NCI-H2227 (cell line): ENCODE data around the gene CLIP3.

Experiments
- DNase-seq: peaks from one replicate; lab custom pipeline; 2025; ENCODE audit not compliant: unreplicated experiment; lab: John Stamatoyannopoulos, UW

CLIP3 gene

DNA sequence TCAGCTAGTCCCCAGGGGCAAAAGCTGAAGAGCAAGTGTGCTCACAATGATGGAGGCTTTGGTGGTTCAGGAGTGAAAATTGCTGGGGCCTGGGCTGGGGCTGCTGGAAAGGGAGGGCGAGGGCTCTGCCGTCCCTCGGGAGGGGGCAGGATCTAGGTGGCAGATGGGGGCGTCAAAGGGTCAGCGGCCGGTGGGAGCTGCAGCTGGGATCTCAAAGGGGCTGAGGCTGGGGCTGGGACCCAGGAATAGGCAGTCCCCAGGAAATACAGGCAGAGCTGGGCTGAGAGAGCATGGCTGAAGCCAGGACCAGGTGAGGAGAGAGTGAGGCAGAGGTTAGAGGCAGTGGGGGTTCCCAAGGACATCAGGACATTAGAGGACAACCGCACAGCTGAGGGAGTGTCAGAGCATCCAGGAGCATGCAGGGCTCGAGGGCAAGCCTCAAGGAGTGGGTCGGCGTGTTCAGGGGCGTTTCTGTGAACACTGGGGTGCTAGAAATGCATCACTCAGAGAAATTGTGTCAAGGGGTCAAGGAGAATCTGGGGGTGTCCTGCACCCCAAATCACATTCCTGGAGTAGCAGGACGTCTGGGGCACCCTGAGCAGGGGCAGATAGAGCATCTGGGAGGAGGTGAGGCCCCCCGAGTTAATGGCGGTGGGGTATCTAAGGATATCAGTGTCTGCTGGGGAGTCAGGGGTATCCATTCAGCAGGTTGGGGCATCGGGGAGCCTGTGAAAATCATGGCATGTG lies 22.9 kb downstream of the CLIP3 start:
- no peak for DNase-seq

DNA sequence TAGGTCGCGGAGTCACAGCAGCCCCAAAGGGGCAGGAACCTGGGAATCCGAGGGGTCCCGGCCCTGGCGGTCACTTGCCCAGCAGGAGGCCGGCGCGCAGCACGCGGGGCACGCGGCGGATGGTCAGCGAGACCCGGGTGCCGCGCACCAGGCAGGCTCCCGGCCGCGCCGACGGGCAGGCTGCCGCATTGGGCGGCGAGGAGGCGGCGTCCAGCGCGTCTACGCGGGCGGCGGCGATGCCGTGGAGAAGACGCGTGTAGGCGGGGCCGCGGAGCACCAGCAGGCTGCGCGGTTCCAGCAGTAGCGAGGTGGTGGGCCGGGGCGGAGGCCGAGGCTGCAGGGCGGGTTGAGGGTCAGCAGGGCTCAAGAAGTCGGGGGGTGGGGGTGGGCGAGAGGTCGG lies 23.5 kb downstream of the CLIP3 start:
- DNase-seq = peak; percentile 98

DNA sequence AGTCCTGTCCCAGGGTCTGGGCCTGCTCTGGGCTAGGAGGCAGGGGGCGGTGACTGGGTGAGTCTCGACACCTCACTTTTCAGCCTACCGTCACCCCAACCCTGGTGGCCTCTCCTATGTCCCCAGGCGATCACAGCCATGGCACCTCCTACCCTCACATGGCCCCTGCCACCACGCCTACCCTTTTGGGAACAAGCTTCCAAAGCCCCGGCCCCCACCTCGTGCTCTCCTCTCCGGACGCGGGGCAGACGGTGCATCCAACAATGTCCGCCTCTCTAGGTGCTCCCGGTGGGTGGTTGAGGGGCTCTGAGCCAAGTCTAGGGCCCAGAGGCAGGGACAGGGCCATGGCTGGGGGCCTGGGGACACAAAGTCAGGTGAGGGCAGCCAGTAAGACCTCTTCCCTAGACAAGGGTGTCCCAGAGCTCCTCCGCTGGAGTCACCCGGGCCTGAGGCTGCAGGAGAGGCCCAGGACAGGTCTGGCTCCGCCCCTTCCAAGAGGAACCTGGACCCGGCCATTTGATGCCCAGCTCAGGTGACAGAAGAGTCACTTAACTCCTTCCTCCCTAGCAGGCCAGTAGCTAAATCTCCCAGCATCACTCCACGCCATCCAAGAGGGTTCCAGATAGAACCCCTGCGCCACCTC lies 24.2 kb downstream of the CLIP3 start, which contains the start of gene SYNE4:
Gene SYNE4 (minus strand): TSS at position 478 of the 643 bp plus-strand sequence. CDS start 132 bp downstream, at position 346.
- peak; percentile 68 for DNase-seq

DNA sequence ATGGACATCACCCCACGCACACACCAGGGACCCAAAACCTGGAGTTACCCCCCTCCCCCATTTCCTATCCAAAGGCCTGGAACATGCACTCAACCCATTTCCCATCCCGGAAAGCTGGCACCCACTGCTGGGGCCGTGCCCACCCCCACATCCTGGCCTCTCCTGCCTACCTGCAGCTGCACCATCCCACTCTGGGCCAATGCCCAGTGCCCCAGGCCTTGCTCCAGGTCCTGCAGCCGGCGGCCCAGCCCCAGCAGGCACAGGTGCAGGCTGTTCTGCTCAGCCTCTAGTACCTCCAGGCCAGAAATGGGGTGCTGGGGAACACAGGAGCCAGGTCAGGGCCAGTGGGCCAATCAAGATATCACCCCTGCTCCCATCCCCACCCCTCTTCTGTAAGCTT lies 25.7 kb downstream of the CLIP3 start:
- DNase-seq = no peak

DNA sequence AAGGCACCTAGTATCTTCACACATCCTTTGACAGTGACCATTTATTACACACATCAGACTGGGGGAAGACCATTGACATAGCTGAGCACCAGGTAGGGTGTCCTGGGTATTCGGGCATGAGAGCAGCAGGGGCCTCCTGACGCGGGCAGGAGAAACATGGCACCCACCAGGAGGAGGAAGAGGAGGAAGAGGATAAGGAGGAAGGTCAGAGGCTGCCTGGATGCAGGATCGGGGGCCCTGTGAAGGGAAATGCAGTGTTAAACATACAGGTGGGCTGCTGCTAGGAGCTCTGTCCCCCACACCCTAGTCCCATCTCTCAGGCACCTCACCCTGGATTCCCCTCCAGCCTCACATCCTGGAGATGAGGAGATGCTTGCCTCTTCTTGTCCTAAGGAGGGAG lies 29.4 kb downstream of the CLIP3 start:
- no peak for DNase-seq

DNA sequence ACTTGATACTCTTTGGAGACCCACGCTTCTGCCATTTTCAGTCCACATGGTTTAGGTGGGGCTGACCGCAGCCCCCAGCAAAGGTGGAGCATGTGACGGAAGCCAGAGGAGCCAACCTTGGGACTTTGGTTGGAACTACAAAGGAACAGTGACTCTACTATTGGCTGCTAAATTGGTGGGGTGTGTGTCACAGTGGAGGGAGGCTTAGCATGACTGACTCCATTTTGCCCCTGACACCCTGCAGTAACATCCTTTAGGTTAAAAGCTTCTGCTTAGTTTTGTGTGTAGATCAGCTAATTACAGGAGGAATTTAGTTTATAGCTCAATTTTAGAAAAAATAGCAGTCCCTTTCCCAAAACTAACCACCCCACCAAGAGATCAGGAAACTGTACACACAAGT lies 31.1 kb downstream of the CLIP3 start:
- DNase-seq = no peak

DNA sequence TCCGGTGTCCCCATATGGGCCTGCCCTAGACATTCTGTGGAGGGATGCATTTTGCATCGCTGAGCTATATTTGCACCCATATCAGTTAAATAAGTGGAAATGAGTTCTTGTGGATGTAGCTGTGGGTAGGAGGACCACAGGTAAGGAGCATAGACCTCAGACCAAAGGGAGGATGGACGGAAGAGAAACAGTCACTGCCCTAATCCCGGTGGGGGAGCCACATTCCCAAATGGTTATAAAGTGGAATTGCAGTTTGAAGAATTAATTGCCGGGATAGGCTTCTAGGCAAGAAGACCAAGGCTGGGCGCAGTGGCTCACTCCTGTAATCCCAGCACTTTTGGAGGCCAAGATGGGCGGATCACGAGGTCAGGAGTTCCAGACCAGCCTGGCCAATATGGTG lies 35.9 kb downstream of the CLIP3 start:
- DNase-seq = no peak

DNA sequence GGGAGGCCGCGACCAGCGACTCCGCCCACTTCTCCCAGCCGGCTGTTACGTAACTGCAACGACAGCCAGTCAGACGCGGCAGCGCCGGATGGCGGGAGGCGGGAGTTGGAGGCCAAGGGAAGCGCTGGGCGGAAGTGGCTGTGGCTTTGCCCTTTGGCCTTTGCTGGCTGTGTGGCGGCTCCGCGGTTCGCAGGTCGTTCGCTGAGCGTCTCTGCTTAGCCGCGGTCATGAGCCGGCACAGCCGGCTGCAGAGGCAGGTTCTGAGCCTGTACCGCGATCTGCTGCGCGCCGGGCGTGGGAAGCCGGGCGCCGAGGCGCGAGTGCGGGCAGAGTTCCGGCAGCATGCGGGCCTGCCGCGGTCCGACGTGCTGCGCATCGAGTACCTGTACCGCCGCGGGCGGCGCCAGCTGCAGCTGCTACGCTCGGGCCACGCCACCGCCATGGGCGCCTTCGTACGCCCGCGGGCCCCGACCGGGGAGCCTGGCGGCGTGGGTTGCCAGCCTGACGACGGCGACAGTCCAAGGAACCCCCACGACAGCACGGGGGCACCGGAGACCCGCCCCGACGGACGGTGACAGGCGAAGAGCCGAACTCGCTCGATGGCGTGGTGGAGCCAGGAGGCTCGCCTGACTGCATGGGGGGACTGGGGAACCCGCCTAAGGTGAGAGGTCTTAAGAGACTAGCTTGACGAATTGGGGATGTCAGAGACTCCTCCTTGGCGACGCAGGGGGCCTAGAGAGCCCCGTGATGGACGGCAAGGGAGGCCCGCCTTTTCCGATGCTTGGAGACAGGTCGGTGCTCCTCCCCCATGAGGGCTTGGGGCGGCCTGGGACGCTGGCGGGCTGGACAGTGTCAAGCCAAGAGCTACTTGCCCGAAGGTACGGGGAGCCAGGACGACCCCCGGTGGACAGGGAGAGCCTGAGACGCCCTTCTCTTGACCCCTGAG lies 37.4 kb downstream of the CLIP3 start, which contains the start of gene SDHAF1:
Gene SDHAF1 (plus strand): TSS at position 141 of the 946 bp plus-strand sequence. CDS start 87 bp downstream, at position 228.
- DNase-seq = peak; percentile 100

DNA sequence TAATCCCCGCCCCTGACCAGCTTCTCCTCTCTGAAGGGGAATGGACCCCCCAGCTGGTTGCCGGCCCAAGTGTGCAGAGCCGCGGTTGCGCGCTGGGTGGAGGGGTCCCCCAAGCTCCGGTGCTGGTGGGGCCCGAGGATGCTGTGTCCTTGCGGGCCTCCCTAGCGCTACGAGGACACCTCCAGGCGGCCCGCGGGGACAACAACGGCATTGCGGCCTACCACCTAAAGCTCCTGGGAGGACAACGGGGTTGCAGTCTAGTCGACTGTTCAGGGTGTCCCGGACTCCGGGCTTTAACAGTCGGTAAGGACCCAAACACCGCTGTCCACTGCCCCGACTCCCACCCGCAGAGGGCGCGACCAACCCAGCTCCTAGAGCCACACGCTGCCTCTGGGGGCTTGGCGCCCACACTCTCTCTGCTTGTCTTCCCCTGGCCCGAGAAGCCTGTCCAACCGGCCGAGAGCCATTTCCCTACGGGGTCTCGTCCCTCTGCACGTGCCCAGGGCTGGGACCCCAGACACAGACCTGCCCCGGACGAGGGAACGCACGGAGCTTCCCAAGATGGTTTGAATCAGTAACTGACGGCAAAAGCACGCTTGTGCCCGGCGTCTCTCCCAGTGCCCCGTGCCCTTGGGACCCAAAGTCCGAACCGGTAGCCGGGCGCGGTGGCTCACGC lies 38.6 kb downstream of the CLIP3 start:
- DNase-seq = no peak

DNA sequence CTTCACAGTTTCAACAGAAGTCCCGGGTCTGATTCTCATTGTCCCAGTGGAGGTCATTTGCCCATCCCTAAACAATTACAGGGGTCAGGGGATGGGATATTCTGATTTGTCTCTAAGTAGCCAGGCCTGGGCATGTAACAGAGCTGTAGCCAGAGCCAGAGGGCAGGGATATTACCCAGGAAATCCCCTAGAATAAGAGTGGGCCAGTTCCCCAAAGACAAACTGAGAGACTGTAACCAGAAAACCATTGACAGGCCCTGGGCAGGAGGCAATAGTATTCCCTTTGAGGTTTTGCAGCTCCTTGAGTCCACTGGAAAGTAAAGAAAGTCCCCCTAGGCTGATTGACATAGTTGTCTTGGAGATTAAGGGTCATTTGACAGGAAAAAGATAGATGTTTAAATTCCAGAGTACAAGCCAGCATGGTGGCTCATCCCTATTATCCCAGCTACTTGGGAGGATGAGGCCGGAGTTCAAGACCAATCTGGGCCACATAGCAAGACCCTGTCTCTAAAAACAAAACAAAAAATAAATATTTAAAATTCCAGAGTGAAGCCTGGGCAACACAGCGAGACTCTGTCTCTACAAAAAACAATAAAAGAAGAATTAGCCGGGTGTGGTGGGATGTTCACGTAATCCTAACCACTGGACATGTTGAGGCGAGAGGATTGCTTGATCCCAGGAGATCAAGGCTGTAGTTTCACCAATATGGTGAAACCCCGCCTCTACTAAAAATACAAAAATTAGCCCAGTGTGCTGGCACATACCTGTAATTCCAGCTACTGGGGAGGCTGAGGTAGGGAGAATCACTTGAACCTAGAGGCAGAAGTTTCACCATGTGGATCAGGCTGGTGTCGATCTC lies 39.5 kb downstream of the CLIP3 start:
- DNase-seq = no peak

DNA sequence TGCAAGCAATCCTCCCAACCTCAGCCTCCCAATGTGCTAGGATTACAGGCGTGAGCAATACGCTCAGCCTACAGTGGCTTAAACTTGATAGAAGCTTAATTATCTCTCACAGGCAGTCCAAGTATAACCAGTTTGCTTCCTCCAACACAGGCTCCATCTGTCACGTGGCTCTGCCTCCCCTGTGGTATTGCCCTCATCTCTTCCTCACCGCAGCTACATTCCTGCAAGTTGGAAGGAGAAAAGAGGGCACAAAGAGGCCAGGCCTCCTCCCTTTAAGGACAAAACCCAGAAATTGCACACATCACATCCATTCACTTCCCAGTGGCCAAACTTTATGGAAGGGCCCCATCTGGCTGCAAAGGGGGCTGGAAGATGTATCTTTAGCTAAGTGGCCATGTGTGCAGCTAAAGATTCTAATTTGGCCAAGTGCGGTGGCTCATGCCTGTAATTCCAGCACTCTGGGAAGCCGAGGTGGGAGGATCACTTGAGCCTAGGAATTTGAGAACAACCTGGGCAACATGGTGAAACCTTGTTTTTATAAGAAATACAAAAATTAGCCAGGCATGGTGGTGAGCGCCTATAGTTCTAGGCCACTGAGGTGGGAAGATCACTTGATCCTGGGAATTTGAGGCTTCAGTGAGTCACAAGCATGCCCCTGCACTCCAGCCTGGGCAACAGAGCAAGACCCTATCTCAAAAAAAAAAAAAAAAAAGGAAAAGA lies 40.8 kb downstream of the CLIP3 start:
- no peak for DNase-seq

DNA sequence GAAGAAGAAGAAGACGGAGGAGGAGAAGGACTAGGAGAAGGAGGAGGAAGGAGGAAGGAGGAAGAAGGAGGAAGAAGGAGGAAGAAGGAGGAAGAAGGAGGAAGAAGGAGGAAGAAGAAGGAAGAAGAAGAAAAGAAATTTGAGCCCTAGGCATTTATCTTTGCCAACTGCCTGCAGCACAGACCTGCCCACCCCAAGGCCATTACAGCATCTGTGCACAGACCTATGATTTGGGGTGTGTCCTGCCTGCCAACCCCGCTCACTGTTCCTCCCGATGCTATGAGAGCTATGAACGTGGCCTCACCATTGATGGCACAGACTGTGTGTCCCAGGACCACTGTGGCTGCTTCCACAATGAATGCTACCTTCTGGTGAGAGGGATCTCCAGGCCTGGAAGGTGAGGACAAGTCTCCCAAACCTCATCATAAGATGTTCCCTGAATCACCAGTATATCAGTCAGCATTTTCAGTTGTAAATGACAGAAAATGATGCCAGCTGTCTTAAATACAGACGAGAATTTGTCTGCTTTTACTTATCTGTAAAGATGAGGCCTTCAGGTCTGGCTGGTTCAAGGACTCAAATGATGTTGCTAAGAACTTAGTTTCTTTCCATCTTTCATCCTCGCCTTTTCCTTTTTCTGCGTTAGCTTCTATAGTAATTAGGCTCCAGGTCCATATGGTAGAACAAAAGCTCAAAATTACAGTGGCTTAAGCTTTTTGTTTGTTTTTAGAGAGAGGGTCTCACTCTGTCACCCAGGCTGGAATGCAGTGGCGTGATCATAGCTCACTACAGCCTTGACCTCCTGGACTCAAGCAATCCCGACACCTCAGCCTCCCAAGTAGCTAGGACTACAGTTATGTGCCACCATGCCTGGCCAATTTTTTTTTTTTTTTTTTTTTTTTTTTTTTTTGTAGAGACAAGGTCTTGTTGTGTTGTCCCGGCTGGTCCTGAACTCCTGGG lies 41.6 kb downstream of the CLIP3 start:
- DNase-seq = no peak

DNA sequence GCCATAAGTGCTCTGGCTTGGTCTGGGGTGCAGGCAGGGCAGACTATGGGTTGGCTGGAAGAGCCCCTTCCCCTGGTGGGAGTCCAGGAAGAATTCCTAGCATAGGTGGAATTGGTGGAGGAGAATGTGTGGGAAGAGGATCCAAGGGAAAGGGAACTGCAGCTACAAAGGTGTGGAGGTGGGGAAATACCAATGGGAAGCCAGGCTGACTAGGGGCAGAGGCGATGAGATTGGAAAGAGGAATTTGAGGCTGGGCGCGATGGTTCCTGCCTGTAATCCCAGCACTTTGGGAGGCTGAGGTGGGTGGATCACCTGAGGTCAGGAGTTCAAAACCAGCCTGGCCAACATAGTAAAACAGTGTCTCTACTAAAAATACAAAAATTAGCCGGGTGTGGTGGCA lies 42.5 kb downstream of the CLIP3 start:
- DNase-seq = no peak

DNA sequence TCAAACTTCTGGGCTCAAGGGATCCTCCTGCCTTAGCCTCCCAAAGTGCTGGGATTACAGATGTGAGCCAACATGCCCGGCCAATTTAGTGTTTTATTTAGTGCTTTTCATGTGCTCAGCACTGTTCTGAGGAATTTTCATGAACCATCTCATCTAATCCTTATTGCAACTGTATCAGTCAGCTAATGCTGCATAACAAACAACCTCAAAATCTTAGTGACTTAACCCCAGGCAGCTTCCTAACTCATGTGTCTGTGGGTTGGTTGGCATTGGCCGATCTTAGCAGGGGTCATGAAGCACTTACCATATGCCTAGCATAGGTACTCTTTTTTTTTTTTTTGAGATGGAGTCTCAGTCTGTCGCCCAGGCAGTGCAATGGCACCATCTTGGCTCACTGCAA lies 43.8 kb downstream of the CLIP3 start:
- no peak for DNase-seq

DNA sequence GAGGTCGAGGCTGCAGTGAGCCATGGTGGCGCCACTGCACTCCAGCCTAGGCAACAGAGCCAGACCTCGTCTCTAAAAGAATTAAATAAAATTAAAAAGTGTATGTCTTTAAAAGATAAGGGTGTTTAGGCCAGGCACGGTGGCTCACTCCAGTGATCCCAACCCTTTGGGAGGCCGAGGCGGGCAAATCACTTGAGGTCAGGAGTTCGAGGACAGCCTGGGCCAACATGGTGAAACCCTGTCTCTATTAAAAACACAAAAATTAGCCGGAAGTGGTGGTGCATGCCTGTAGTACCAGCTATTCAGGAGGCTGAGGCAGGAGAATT lies 45.1 kb downstream of the CLIP3 start:
- no peak for DNase-seq

DNA sequence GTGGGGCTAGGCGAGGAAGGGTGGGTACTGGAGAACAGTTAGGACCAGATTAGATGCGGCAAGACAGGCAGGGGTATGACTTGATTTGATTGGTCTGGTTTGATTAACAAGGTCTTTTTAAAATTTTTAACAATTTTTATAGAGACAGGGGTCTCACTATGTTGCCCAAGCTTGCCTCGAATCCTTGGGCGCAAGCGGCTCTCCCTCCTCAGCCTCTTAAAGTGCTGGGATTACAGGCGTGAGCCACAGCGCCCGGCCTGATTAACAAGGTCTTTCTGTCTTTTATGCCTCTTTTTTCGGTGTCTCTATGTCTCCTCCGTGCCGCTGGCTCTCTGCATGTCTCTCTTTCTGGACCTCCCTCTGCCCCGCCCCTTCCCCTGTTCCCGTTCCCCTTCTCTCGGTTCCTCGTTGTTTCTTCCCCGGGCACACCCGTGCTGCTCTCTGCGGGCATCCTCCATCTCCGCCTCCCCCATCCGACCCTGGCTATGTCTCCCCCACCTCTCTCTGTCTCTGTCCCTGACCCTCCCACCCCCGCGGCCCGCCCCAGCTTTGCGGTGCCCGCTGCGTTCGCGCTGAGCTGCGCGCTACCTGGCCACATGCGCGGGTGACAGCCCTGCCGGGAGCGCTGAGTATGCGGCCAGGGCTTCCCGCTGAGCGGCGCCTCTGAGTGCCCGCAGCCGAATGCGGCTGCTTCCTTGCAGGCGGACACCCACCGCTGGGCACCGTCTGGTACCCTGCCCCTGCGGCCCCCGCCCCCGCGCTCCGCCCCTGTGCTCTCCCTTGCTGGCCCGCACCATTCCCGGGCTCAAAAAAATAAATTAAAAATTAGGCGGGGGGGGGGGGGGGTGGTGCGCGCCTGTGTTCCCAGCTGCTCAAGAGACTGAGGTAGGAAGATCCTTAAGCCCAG lies 45.8 kb downstream of the CLIP3 start:
- peak; percentile 98 for DNase-seq

DNA sequence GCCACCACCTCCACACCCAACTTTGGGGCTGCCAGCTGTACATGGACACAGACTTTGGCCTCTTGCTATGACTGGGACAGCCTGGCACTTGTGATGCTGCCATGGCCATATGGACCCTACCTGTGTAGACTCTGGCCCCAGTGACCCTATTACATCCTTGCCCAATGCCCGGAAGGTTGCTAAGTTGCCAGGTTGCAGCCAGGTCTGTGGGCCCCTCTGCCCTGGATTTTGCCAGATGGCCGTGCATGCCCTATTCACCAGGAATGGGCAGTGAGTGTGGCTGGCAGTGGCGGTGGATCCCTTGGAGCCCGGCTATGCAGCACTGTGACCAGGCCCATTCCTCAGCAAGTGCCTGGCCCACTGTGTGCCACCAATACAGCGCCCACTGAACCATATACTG lies 46.6 kb downstream of the CLIP3 start:
- DNase-seq = no peak
